Ishikawa (cell line): ENCODE results near the gene SLC22A31.

ENCODE experiments used
- CEBPB ChIP-seq: IDR thresholded peaks from 2 replicates; pipeline ENCODE4 v1.6.1; 2012
- CREB1 ChIP-seq: IDR thresholded peaks from 2 replicates; pipeline ENCODE4 v1.6.1; 2012; ENCODE audit warnings: low read depth
- EGR1 ChIP-seq: IDR thresholded peaks from 2 replicates; pipeline ENCODE4 v1.6.1; 2012
- EP300 ChIP-seq: IDR thresholded peaks from 2 replicates; pipeline ENCODE4 v1.6.1; 2012; ENCODE audit warnings: borderline replicate concordance
- FOXM1 ChIP-seq: IDR thresholded peaks from 2 replicates; pipeline ENCODE4 v1.6.1; 2012; ENCODE audit warnings: low read depth, borderline replicate concordance
- MAX ChIP-seq: IDR thresholded peaks from 2 replicates; pipeline ENCODE4 v1.6.1; 2012
- NFIC ChIP-seq: IDR thresholded peaks from 2 replicates; pipeline ENCODE4 v1.6.1; 2012
- RAD21 ChIP-seq: IDR thresholded peaks from 2 replicates; pipeline ENCODE4 v1.6.1; 2012; ENCODE audit warnings: low read depth
- REST ChIP-seq: IDR thresholded peaks from 2 replicates; pipeline ENCODE4 v1.6.1; 2012; ENCODE audit warnings: low read depth, mild to moderate bottlenecking
- TAF1 ChIP-seq: IDR thresholded peaks from 2 replicates; pipeline ENCODE4 v1.6.1; 2012; ENCODE audit warnings: low read depth, mild to moderate bottlenecking
- TCF12 ChIP-seq: IDR thresholded peaks from 2 replicates; pipeline ENCODE4 v1.6.1; 2012; ENCODE audit warnings: low read depth
- TEAD4 ChIP-seq: IDR thresholded peaks from 2 replicates; pipeline ENCODE4 v1.6.1; 2012
- USF1 ChIP-seq: IDR thresholded peaks from 2 replicates; pipeline ENCODE4 v1.6.1; 2012
- YY1 ChIP-seq: IDR thresholded peaks from 2 replicates; pipeline ENCODE4 v1.6.1; 2012; ENCODE audit warnings: low read depth
- ZBTB7A ChIP-seq: IDR thresholded peaks from 2 replicates; pipeline ENCODE4 v1.6.1; 2012; ENCODE audit warnings: low read depth

SLC22A31 gene

GRCh38 chr16:89160977-89161701, 39.2 kb downstream of the SLC22A31 start:
- TF ChIP-seq MAX (no peak), EGR1 (no peak), TAF1 (no peak), USF1 (no peak), CREB1 (no peak)

- TF ChIP-seq CREB1 (no peak), CEBPB (no peak), TAF1 (no peak), TCF12 (no peak), ZBTB7A (no peak), TEAD4 (no peak), USF1 (no peak), YY1 (no peak), RAD21 (no peak), EGR1 (no peak), REST (no peak)
Measured at GRCh38 chr16:89159850-89160354, 40.4 kb downstream of the SLC22A31 start.

GRCh38 chr16:89159066-89159849, 41.1 kb downstream of the SLC22A31 start:
- no peak for TF ChIP-seq CREB1
- no peak for TF ChIP-seq REST
- no peak for TF ChIP-seq YY1
- no peak for TF ChIP-seq TAF1
- no peak for TF ChIP-seq USF1
- no peak for TF ChIP-seq FOXM1
- TF ChIP-seq NFIC: no peak
- TF ChIP-seq RAD21: no peak
- no peak for TF ChIP-seq TCF12
- TF ChIP-seq EGR1: no peak
- TF ChIP-seq ZBTB7A: no peak
- TF ChIP-seq CEBPB: no peak
- no peak for TF ChIP-seq TEAD4
- TF ChIP-seq EP300: no peak
- TF ChIP-seq MAX: no peak

GRCh38 chr16:89157778-89158177, 42.6 kb downstream of the SLC22A31 start:
- TF ChIP-seq NFIC: no peak

GRCh38 chr16:89156740-89157645, 43.3 kb downstream of the SLC22A31 start:
- TF ChIP-seq EP300 (no peak), MAX (no peak), CEBPB (no peak), FOXM1 (no peak), RAD21 (no peak), TCF12 (no peak), CREB1 (no peak), ZBTB7A (no peak), EGR1 (no peak), TAF1 (no peak), YY1 (no peak), NFIC (no peak), USF1 (no peak), TEAD4 (no peak)
